Fibroblast of pulmonary artery (primary cell): ENCODE measurements around the gene NKX2-1.

ENCODE experiments used
- DNase-seq: peaks from one replicate; pipeline ENCODE4 v3.0.0-alpha.2; 2010; ENCODE audit warnings: low read depth
- H3K4me3 ChIP-seq: replicated peaks from 2 replicates; pipeline ENCODE4 v1.5.1; 2011; ENCODE audit warnings: low read depth, mild to moderate bottlenecking, control low read depth, low read length, moderate library complexity
- TF ChIP-seq, protein P1 (sequence below): IDR thresholded peaks from 2 replicates; pipeline ENCODE4 v1.5.1; 2011; ENCODE audit warnings: mild to moderate bottlenecking, control low read depth, low read length, inconsistent platforms; ENCODE audit errors: missing control alignments

The NKX2-1 gene

DNA sequence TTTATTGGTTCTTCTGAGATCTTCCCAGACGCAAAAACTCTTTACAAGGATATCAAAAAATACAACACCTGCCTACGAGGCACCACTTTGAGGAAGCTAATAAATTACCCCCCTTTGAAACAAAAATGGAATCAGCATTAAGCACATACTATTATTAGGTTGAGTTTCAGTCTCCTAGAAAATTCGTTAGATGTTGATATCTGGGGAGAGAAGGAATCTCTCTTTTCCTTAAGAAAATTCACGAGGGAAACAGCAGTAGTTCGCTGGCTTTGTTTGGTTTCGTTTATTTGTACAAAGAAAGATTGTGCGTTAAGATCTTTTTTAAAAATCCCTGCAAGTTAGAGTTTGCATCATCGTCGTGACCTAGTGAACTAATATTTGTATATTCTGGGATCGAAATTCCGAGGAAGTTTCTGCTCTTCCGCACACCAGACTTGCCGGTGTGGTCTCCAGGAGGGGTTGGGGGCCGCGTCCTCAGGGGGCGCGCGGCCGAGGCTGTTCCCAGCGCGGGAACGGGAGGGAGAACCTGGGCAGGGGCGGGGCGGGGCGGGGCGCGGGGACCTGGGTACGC is 12.1 kb downstream of the NKX2-1 start:
- TF ChIP-seq, protein P1, sequence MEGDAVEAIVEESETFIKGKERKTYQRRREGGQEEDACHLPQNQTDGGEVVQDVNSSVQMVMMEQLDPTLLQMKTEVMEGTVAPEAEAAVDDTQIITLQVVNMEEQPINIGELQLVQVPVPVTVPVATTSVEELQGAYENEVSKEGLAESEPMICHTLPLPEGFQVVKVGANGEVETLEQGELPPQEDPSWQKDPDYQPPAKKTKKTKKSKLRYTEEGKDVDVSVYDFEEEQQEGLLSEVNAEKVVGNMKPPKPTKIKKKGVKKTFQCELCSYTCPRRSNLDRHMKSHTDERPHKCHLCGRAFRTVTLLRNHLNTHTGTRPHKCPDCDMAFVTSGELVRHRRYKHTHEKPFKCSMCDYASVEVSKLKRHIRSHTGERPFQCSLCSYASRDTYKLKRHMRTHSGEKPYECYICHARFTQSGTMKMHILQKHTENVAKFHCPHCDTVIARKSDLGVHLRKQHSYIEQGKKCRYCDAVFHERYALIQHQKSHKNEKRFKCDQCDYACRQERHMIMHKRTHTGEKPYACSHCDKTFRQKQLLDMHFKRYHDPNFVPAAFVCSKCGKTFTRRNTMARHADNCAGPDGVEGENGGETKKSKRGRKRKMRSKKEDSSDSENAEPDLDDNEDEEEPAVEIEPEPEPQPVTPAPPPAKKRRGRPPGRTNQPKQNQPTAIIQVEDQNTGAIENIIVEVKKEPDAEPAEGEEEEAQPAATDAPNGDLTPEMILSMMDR = no peak
- DNase-seq = no peak
- H3K4me3 ChIP-seq = no peak overlapping the region

- no peak overlapping the region for H3K4me3 ChIP-seq
- DNase-seq = no peak
- TF ChIP-seq, protein P1 = no peak
Observed at GRCh38 chr14:36506732-36507614, 13.1 kb downstream of the NKX2-1 start.

DNA sequence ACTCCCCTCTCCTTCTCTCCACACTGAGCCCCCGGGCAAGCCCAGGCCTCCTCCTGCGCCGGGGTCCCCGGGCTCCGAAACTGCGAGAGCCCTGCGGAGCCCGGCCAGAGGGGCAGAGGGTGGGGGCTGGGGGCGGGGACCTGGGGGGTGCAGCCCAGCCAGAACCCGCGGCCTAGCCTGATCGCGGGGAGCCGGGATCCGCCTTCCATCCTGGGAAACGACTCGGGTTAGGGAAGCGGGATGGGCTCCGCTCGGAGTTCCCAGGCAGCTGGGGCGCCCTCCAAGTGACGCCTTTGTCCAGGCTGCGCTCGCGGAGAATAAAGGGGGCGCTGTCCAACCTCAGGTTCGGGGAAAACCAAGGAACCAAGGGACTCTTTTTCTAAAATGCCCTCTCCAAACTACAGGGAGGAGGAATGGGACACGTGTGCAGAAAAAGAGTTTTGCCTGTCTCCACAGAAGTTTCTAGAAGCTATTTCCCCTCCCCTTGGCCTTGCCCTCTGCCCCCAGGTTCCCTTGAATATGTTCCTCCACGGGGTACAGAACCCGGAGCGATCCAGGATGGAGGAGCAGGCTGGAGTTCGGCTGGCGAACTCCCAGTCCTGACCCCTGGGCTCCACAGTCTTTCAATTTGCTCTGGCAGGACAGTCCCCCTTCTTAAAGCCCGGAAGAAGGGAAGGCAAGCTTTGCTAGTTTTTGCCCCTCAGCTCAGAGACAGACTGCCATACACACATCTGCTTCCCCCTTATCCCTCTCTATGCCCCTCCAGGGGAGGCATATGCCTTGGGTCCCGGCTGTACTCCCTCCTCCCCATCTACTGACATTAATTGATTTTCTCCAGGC is 13.9 kb downstream of the NKX2-1 start:
- H3K4me3 ChIP-seq = no peak overlapping the region
- TF ChIP-seq, protein P1 = no peak
- no peak for DNase-seq

GRCh38 chr14:36505181-36505815 is 14.7 kb downstream of the NKX2-1 start:
- no peak overlapping the region for H3K4me3 ChIP-seq
- DNase-seq = no peak
- TF ChIP-seq, protein P1 = no peak

DNA sequence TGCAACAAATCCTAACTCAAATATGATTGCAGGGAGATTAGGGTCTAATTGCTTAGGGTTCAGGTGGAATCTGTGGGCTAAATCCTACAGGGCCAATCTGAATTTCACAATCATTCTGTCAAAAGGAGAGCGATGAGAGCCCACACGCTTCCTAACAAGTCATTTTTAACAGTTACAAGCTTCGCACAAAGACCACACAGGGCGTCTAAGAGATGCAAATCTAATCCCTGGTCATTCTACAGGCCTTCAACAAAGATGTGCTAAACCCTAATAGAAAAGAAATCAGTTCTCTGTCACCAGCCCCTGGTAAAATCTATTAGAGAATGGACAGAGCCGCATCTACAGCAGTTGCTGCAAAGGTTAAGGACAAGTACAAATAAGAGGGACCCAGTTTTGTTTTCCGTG is 15.3 kb downstream of the NKX2-1 start:
- DNase-seq = no peak
- TF ChIP-seq, protein P1 = no peak
- no peak overlapping the region for H3K4me3 ChIP-seq
